Measurements from ENCODE around the gene BID.

The BID gene

GRCh38 chr22:17774206-17774925 is at the start of gene BID:
BID (minus strand) TSS chr22:17774469; CDS start chr22:17750116, 24,353 bp downstream.
- no peak for DNase-seq (ENCODE audit: low spot score)

- no peak for DNase-seq (ENCODE audit: low spot score)
Measured at GRCh38 chr22:17823964-17824363, 49.7 kb upstream of the BID start.

- no peak for DNase-seq (ENCODE audit: low spot score)
Measured at GRCh38 chr22:17823226-17823625, 49.0 kb upstream of the BID start.

- DNase-seq (ENCODE audit: low spot score): no peak
Measured at GRCh38 chr22:17822087-17822486, 47.8 kb upstream of the BID start.

- no peak for DNase-seq (ENCODE audit: low spot score)
Measured at GRCh38 chr22:17820879-17821439, 46.7 kb upstream of the BID start.

GRCh38 chr22:17818649-17819048 is 44.4 kb upstream of the BID start:
- DNase-seq (ENCODE audit: low spot score): no peak

GRCh38 chr22:17818180-17818579 is 43.9 kb upstream of the BID start:
- DNase-seq (ENCODE audit: low spot score): no peak

GRCh38 chr22:17817511-17818065 is 43.3 kb upstream of the BID start:
- DNase-seq (ENCODE audit: low spot score): no peak

- no peak for DNase-seq (ENCODE audit: low spot score)
Measured at GRCh38 chr22:17817079-17817478, 42.8 kb upstream of the BID start.

GRCh38 chr22:17816649-17817048 is 42.4 kb upstream of the BID start:
- no peak for DNase-seq (ENCODE audit: low spot score)

GRCh38 chr22:17815703-17816254 is 41.5 kb upstream of the BID start:
- no peak for DNase-seq (ENCODE audit: low spot score)

GRCh38 chr22:17814830-17815229 is 40.6 kb upstream of the BID start:
- DNase-seq (ENCODE audit: low spot score): no peak

- no peak for DNase-seq (ENCODE audit: low spot score)
Measured at GRCh38 chr22:17814084-17814483, 39.8 kb upstream of the BID start.

- no peak for DNase-seq (ENCODE audit: low spot score)
Measured at GRCh38 chr22:17811119-17811518, 36.9 kb upstream of the BID start.

GRCh38 chr22:17810570-17811116 is 36.4 kb upstream of the BID start:
- DNase-seq (ENCODE audit: low spot score): no peak

- DNase-seq (ENCODE audit: low spot score): no peak
Measured at GRCh38 chr22:17808693-17809403, 34.6 kb upstream of the BID start.

GRCh38 chr22:17807578-17808410 is 33.5 kb upstream of the BID start:
- DNase-seq (ENCODE audit: low spot score): no peak

GRCh38 chr22:17807086-17807485 is 32.8 kb upstream of the BID start:
- no peak for DNase-seq (ENCODE audit: low spot score)

- DNase-seq (ENCODE audit: low spot score): no peak
Measured at GRCh38 chr22:17806437-17806836, 32.2 kb upstream of the BID start.

- DNase-seq (ENCODE audit: low spot score): no peak
Measured at GRCh38 chr22:17804331-17805080, 30.2 kb upstream of the BID start.
